ENCODE data around the gene NFIA. TPM values are rescaled to one million over a fixed set of nuclear protein-coding genes. Genes with fewer than 3 reads are reported as not detected.

NFIA gene
- total and polyA plus RNA-seq, 9 of the 15 experiments (the other 6 are each of a cell fraction or from before 2014, with no cell fraction given) = 5.3 to 24.9 (median 9.8) TPM

DNA sequence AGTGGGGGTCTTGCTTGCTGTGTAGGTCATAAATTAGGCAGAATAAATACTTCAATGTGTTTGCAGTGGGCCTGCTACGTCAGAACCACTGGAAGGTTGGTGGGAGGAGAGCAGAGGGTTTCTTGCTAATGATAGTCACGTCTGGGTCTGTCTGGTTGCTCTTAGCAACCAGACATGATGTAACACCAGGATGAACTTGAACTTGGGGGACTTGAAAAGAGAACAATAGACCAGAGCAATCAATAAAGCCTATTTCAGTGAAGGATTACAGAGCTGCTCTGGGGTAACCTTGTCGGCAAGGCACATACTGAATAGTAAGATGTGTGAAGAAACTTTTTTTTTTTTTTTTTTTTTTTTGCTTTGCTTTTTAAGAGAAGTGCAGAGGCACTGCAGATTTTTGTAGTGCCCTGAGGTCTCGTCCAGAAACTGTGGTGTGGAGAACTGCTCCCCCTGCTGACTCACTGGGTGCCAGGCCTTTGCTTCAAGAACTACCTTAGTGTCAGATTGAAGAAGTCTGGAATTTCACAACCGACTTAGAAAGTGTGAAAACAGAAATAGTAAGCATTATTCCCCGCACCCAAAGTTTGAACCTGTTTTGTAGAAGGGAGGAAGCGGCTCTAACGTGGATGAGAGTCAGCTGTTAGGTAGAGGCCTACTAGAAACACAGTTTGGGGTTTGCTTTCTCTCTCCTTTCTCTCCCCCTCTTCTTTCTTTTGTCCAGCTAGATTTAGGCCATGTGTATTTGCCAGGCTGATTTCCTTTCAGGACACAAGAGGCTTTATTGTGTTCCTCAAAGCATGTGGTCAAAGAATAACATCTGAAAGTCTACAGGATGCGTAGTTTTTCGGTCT lies 371.0 kb downstream of the NFIA start (continued):
- TF ChIP-seq, protein P1, sequence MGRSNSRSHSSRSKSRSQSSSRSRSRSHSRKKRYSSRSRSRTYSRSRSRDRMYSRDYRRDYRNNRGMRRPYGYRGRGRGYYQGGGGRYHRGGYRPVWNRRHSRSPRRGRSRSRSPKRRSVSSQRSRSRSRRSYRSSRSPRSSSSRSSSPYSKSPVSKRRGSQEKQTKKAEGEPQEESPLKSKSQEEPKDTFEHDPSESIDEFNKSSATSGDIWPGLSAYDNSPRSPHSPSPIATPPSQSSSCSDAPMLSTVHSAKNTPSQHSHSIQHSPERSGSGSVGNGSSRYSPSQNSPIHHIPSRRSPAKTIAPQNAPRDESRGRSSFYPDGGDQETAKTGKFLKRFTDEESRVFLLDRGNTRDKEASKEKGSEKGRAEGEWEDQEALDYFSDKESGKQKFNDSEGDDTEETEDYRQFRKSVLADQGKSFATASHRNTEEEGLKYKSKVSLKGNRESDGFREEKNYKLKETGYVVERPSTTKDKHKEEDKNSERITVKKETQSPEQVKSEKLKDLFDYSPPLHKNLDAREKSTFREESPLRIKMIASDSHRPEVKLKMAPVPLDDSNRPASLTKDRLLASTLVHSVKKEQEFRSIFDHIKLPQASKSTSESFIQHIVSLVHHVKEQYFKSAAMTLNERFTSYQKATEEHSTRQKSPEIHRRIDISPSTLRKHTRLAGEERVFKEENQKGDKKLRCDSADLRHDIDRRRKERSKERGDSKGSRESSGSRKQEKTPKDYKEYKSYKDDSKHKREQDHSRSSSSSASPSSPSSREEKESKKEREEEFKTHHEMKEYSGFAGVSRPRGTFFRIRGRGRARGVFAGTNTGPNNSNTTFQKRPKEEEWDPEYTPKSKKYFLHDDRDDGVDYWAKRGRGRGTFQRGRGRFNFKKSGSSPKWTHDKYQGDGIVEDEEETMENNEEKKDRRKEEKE (IDR thresholded peaks at IDR 0.05; ENCODE audit: borderline replicate concordance in 1 of 2, control insufficient read depth in 1 of 2, low read depth in 2 of 2, low read length in 1 of 2) = no peak
- no peak for TF ChIP-seq C11orf30 (IDR thresholded peaks at IDR 0.05; ENCODE audit: low read depth)
- TF ChIP-seq SRSF7 (optimal IDR thresholded peaks at IDR 0.05; ENCODE audit: low read depth, low read length) = no peak
- TF ChIP-seq, protein P2, sequence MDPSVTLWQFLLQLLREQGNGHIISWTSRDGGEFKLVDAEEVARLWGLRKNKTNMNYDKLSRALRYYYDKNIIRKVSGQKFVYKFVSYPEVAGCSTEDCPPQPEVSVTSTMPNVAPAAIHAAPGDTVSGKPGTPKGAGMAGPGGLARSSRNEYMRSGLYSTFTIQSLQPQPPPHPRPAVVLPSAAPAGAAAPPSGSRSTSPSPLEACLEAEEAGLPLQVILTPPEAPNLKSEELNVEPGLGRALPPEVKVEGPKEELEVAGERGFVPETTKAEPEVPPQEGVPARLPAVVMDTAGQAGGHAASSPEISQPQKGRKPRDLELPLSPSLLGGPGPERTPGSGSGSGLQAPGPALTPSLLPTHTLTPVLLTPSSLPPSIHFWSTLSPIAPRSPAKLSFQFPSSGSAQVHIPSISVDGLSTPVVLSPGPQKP (CRISPR knock-in tag; IDR thresholded peaks at IDR 0.05) = no peak
- TF ChIP-seq HMGN3 (IDR thresholded peaks at IDR 0.05; ENCODE audit: borderline replicate concordance, extremely low read depth, insufficient read length, low read depth, low read length) = no peak
- no peak for TF ChIP-seq NKRF (IDR thresholded peaks at IDR 0.05; ENCODE audit: borderline replicate concordance)
- TF ChIP-seq LCOR (CRISPR knock-in tag; IDR thresholded peaks at IDR 0.05) = no peak
- TF ChIP-seq, protein P3, sequence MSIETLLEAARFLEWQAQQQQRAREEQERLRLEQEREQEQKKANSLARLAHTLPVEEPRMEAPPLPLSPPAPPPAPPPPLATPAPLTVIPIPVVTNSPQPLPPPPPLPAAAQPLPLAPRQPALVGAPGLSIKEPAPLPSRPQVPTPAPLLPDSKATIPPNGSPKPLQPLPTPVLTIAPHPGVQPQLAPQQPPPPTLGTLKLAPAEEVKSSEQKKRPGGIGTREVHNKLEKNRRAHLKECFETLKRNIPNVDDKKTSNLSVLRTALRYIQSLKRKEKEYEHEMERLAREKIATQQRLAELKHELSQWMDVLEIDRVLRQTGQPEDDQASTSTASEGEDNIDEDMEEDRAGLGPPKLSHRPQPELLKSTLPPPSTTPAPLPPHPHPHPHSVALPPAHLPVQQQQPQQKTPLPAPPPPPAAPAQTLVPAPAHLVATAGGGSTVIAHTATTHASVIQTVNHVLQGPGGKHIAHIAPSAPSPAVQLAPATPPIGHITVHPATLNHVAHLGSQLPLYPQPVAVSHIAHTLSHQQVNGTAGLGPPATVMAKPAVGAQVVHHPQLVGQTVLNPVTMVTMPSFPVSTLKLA (conservative IDR thresholded peaks at IDR 0.05) = no peak
- TF ChIP-seq THRAP3 (IDR thresholded peaks at IDR 0.05; ENCODE audit: borderline replicate concordance) = no peak
- TF ChIP-seq, protein P4, sequence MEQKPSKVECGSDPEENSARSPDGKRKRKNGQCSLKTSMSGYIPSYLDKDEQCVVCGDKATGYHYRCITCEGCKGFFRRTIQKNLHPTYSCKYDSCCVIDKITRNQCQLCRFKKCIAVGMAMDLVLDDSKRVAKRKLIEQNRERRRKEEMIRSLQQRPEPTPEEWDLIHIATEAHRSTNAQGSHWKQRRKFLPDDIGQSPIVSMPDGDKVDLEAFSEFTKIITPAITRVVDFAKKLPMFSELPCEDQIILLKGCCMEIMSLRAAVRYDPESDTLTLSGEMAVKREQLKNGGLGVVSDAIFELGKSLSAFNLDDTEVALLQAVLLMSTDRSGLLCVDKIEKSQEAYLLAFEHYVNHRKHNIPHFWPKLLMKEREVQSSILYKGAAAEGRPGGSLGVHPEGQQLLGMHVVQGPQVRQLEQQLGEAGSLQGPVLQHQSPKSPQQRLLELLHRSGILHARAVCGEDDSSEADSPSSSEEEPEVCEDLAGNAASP (IDR thresholded peaks at IDR 0.05) = no peak
- no peak for TF ChIP-seq RBM22 (IDR thresholded peaks at IDR 0.05; ENCODE audit: low read depth, low read length, poor library complexity, severe bottlenecking)
